Measurements from ENCODE around the gene RPF1.
"Not testable (repeated sequence)": the region's sequence is repeated elsewhere in the genome, so short reads cannot be mapped to it uniquely, and the experiment has no call there.

The RPF1 gene, protein sequence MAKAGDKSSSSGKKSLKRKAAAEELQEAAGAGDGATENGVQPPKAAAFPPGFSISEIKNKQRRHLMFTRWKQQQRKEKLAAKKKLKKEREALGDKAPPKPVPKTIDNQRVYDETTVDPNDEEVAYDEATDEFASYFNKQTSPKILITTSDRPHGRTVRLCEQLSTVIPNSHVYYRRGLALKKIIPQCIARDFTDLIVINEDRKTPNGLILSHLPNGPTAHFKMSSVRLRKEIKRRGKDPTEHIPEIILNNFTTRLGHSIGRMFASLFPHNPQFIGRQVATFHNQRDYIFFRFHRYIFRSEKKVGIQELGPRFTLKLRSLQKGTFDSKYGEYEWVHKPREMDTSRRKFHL

DNA sequence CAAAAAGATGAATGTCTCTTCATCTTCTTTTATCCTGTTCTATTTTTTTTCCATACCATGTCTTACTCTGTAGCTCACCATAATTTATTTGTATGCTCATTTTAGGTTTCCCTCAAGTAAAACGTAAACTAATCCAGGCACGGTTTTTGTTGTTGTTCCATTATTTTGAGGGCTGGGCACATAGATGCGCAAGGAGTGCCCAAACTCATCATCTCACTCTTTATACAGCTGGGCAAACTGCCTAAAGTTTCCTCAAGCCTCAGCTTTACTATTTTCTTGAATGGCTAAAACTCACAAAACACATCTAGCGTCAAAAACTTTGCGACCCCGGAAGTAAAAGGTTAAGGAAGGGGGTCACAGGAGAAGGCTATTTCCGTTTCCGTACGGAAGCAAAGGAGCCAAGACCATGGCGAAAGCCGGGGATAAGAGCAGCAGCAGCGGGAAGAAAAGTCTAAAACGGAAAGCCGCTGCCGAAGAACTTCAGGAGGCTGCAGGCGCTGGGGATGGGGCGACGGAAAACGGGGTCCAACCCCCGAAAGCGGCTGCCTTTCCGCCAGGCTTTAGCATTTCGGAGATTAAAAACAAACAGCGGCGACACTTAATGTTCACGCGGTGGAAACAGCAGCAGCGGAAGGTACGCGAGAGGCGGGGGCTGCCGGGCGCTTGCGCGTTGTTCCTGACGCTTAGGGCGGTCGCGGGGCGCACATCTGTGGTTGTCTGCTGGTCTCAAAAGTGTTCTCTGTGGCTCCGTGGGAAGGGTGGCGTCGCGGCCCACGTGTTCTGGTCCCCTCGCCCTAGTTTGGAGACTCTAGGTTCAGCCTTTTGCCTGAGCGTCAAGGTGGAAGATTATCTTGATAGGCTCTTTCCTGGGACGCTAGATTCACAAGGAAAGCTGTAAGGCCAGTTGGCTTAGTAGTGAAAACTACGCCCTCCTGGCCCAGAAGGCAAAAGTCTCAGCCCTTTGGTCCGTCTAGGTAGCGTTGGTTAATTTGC is at the start of gene RPF1:
Gene RPF1, plus strand, starts transcription at position 391 of the 993 bp plus-strand sequence. Its CDS starts 16 bp downstream, at position 407.
- peak; percentile 91 for DNase-seq (ENCODE audit: low spot score)

DNA sequence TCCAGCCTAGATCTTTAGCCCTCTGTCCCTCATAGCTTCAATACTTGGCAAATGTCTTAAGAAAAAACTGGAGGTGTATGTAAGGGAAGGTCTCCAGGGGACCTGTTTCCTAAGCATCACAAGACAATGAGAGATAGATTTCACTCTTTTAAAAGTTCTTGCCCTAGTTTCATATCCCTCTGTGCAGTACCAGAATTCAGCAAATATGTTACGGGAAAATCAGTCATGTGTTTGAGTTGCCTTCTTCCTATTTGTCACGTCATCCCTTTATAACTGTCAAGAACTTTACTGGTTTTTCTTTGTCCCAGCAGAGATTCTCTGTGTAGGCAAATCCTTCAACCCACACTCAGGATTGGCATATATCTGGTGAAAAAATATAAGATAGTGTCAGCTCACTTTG is 48.5 kb upstream of the RPF1 start:
- no peak for DNase-seq (ENCODE audit: low spot score)

DNA sequence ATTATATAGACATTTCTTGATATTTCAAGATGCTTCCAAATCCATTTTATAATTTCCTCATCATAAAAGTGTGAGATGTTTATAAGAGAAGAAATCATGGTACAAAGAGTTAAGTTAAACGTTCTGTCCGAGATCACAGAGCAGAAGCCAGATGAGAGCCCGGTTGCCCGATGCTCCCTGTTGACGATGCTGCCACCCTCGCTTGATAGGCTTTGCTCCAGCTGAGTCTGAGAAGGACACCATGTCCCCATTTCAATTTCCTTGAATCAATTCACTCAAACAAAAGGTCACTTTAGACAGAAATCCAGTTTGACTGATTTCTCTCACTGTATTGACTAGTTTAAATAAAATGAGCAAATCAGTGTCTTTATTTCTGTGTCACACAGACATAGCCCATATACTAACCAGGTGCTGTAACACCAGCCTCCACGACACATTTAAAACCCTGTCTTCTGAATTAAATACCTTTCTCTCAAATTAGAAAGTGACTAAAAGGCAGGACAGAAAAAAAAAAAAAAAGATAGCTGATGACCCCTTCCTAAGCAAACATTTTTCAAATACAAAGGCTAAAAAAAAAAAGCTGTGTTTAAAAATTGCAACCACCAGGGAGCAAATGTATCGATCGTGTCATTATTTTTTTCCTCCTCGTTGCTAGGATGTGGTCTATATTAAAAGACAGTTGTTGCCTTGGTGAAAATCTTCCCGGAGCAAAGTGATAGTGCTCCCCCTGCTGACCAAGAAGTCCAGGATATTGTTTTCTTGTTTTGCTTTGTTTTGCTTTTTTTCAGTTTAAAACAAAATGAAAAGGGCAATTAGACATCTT is 45.6 kb upstream of the RPF1 start:
- DNase-seq (ENCODE audit: low spot score): peak; percentile 68

DNA sequence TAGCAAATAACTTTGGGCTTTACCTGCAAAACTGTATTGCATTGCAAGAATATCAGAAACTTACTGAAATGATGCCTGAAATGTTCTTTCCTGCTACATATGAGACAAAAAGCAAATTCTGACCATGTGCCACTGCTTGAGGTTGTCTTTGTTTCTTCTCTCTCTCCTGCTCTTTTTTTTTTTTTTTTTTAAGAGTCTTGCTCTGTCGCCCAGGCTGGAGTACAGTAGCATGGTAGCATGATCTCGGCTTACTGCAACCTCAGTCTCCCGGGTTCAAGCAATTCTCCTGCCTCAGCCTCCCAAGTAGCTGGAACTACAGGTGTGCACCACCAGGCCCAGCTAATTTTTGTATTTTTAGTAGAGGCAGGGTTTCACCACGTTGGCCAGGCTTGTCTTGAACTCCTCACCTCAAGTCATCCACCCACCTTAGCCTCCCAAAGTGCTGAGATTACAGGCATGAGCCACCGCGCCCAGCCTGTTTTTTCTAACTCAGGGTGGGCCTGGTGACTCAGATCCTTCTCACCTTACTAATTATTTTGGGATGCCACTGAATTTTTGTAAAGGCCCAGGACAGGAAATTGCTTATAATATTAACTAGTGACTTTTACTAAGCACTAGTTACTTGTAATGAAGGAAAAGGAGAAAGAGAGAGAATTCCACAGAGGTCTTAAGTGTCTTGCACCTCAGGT is 44.8 kb upstream of the RPF1 start:
- no peak for DNase-seq (ENCODE audit: low spot score)

DNA sequence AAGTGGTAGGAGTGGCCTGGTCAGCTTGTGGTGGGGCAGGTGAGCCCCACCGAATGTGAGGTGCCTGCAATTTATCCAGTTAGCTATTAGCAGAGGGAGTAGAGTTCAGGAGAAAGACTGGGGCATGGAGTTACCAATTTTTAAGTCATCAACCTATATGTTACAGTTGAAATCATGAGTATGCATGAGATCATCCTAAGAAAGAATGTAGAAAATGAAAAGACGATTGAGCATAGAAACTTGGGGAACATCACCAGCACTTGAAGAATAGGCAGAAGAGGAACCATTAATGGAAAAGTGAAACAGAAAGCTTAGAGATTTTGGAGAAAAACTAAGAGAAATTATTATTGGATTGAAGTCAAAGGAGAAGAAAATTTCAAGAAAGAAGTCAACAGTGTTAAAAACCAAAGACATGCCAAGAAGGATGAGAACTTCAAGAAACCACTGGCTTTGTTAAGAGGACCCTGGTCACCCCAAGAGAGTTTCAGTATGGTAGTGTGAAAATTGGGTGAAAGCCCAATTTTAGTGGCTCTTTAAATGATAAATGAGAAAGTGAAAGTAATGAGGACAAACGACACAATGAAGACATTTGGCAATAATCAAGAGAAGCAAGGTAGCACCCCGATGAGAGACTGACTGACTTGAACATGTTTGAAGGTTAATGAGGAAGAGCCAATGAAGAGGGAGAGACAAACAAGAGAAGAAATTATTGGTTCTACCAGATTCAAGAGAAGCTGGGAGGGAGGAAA is 44.1 kb upstream of the RPF1 start:
- DNase-seq (ENCODE audit: low spot score): peak; percentile 20

DNA sequence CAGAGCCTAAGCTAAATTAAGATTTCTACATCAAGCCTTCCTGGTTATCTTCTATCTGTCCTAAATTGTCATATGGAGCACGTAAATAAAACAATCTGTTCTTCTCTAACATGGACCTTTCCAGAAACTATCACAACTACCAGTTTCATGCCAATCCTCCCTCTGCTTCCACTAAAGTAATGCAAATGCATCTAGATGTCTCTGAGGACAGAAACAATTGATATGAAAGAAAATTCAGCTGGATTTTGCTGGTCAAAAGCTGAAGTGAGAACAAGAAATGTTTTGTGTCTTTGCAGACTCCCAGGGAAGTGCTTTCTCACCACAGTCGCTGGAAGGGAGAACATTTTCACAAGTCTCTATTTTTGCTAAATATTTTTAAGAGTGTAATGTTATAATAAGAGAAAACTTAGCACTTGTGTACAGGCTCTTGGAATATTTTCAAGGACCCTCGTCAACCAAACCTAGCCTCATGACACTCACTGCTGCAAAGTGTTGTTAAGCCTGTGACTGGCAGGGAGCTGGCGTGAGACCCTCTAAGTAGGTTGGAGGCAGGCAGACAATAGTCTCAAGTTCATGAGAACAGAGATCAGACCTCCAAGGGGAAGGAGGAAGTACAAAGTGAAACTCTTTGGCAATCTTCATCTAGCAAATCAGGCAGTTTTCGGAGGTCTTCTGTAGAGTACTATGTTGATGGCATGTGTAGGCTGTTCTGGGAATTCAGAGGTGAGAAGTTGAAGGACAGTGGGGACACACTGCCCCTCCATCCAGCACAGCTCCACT is 42.0 kb upstream of the RPF1 start:
- DNase-seq (ENCODE audit: low spot score): no peak

DNA sequence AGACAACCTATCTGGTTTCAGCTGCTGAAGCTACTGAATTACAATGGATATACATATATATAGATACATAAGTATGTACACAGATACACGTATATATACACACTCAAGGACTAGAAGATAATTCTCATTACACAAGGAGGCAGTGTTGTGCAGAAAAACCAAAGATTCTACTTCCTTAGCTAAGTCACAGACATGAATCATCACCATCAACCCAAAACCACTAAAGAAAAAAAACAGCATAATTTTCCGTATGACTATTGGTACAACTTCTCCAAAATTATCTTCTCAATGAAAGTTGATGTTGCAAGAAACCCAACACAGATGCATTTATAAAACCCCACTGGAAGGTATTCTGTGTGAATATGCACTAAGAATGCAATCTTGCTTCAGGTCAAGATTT is 36.8 kb upstream of the RPF1 start:
- DNase-seq (ENCODE audit: low spot score): peak; percentile 87

DNA sequence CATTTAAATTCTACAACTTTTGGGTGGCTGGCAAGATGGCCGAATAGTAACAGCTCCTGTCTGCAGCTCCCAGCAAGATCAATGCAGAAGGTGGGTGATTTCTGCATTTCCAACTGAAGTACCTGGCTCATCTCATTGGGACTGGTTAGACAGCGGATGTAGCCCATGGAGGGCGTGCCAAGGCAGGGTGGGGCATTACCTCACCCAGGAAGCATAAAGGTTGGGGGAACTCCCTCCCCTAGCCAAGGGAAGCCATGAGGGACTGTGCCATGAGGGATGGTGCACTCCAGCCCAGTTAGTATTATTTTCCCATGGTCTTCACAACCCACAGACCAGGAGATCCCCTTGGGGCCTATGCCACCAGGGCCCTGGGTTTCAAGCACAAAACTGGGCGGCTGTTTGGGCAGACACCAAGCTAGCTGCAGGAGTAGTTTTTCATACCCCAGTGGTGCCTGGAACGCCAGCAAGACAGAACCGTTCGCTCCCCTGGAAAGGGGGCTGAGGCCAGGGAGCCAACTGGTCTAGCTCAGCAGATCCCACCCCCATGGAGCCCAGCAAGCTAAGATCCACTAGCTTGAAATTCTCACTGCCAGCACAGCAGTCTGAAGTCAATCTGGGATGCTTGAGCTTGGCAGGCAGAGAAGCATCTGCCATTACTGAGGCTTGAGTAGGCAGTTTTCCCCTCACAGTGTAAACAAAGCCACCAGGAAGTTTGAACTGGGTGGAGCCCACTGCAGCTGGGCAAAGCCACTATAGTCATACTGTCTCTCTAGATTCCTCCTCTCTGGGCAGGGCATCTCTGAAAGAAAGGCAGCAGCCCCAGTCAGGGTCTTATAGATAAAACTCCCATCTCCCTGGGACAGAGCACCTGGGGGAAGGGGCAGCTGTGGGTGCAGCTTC is 36.1 kb upstream of the RPF1 start:
- DNase-seq (ENCODE audit: low spot score): not testable (repeated sequence)

DNA sequence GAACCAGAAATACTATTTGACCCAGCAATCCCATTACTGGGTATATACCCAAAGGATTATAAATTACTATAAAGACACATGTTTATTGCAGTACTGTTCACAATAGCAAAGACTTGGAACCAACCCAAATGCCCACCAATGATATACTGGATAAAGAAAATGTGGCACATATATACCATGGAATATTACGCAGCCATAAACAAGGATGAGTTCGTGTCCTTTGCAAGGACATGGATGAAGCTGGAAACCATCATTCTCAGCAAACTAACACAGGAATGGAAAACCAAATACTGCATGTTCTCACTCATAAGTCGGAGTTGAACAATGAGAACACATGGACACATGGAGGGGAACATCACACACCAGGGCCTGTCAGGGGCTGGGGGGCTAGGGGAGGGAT is 30.4 kb upstream of the RPF1 start:
- DNase-seq (ENCODE audit: low spot score): not testable (repeated sequence)

DNA sequence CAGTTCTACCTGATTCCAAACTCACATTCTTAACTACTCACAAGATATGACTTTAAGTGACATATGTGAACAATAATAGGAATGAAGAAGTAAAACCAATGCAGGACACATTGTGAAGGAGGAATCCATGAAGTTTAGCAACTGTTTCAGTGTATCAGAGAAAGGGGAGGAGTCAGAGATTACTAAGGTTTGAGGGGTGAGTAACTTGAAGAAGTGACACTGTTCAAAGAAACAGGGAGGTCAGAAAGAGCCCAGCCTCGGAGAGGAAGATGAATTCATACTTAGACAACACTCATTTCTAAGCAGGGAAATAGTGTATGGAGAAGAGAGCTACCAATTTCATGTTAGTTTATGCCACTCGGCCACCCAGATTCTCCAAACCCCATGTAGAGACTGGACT is 28.2 kb upstream of the RPF1 start:
- peak; percentile 14 for DNase-seq (ENCODE audit: low spot score)

DNA sequence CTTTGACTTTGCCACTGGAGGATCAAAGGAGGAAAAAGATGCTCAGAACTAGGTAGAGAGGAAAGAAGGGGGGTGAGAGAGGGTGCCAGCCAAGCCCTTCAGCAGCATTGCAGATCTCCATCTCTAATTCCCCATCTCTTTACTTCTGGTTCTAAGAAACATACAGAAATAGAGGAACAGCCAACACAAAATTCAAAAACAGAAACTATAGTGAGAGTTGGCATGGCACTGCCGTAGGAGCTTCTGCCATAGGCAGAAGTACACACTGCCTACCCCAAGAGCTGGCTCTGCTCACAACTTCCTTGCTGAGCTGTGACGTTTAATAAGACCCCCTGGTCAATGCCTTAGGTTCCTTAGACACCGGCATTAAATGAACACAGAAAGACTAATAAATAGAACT is 26.6 kb upstream of the RPF1 start:
- DNase-seq (ENCODE audit: low spot score): no peak

DNA sequence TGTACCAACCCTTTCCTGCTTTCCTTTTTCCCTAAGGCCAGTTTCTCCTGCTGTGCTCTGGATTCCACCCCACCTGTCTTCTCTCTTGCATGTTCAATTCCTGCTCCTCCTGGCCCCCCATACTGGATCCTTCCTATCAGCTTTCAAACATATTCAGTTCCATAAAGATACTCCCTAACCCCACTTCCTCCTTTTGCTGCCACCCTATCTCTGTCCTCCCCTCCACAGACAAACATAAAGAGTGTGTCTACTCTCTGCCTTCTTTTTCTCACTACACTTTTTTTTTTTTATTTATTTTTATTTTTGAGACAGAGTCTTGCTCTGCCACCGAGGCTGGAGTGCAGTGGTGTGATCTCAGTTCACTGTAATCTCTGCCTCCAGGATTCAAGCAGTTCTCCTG is 16.9 kb upstream of the RPF1 start:
- no peak for DNase-seq (ENCODE audit: low spot score)

DNA sequence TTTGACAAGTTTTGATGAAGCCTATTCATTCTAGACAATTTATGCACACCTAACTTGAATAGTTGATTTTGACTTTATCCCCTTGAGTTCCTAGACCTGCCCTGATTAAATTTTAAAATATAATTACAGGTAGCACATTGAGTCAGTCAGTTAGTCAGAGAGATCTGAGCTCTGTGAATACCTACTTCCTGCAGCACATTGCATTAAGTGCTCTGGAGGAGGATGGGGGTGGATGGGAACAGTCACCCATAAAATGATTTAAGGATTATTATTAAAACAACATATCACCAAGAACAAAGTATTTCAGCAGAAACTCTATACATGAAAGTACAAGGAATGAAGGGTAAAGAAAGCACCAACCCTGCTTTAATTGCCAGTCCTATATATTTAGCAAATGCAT is 11.8 kb upstream of the RPF1 start:
- no peak for DNase-seq (ENCODE audit: low spot score)

DNA sequence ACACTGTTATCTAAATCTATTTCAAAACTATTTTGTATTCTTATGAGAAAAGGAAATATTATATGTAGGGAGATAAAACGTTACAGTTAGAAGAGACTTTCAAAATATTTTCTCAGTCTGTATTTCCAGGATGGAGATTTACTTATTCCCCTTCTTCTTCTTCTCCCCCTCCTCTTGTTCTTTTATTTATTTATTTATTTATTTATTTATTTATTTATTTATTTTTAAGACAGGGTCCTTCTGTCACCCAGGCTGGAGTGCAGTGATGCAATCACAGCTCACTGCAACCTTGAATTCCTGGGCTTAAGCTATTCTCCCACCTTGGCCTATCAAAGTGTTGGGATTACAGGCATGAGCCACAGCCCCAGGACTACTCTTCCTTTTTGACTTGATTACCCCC is 2.8 kb upstream of the RPF1 start:
- DNase-seq (ENCODE audit: low spot score): no peak

DNA sequence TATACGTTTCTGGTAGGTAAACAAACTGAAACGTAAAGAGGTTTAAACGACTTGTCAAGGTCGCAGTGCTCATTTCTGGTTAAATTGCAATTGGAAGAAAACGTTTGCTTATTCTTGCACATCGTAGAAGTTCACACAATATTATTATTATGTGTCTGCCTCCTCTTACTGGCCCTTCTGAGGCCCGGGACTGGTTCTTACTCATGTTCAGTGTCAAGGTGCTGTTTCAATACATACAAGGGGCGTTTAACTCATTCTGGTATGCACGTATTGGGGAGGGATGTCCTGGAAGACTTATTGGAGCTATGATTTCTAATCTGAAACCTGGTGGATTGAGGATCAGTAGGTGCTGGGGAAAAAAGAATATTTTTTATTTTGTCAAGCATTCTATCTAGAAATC is 932 bp downstream of the RPF1 start:
- peak; percentile 61 for DNase-seq (ENCODE audit: low spot score)

DNA sequence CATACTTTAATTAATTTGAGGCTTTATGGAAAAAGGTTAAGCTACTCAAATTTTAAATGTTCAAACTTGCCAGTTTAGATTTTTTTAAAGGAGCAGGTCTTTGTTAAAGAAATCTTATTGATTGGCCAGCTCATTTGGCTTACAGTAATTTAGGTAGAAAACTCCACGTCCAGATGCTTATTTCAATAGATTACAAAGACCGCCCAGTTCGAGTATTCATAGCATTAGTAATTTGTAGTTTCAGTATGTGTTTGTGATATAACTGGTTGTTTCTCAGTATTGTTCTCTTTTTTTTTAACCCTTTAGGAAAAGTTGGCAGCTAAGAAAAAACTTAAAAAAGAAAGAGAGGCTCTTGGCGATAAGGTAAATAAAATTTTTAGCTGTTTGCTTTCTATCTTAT is 1.6 kb downstream of the RPF1 start:
- DNase-seq (ENCODE audit: low spot score): no peak

DNA sequence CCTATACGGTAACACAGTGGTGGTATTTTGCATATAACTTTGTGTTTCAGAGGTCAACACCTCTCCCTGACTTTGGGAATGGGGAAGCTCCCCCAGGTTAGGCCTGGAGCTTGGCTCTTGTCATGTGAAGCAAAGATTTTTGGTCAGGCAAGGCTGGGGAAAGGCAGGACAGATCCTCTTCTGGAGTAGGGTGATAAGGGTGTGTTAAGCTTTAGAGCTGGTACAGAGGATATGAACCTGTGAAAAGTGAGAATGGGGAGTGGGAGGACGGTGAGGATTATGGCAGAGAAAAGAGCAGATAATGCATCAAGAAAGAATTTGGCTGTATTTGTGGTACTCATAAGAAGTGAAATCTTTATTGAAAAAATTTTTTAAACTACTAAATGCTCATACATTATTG is 2.3 kb downstream of the RPF1 start:
- no peak for DNase-seq (ENCODE audit: low spot score)

DNA sequence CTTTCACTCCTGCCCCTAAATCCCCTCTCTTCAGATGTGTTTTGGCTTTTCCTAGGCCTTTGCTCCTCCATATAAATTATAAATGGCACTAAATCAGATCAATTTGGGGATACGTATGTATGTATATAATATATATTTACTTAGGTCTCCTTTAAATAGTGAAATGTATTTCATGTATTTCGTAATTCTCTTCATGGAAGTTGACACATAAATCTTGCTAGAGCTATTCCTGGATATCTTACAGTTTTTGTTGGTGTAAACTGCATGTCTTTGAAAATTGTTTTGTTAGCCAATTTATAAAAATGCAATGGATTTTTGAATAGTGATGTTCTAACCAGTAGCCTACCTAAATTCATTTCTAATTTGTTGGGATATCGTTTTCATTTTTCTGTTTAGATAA is 9.0 kb downstream of the RPF1 start:
- DNase-seq (ENCODE audit: low spot score): no peak

DNA sequence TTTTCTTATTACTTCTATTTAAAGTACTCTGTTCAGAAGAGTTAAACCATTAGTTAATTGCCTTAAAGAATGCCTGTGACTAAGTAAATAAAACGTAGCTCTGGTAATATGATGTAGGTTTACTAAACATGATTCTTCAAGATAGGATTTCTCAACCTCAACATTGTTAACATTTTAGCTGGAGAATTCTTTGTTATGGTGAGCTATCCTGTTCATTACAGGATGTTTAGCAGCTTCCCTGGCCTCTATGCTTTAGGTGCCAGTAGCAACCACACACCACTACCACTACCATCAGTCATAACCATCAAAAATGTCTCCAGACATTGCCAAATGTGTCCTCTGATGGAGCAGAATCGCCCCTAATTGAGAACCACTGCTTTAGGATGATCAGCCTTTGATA is 10.7 kb downstream of the RPF1 start:
- DNase-seq (ENCODE audit: low spot score): no peak
